ENCODE results near the gene CCNY.
"Not testable (repeated sequence)": the region's sequence is repeated elsewhere in the genome, so short reads cannot be mapped to it uniquely, and the experiment has no call there.

CCNY gene

GRCh38 chr10:35406003-35406630 is 69.8 kb downstream of the CCNY start:
- not testable (repeated sequence) for DNase-seq (ENCODE audit: low spot score)

- not testable (repeated sequence) for DNase-seq (ENCODE audit: low spot score)
Measured at GRCh38 chr10:35407696-35408095, 71.4 kb downstream of the CCNY start.

GRCh38 chr10:35409094-35409582 is 72.8 kb downstream of the CCNY start:
- no peak for DNase-seq (ENCODE audit: low spot score)

GRCh38 chr10:35409808-35410207 is 73.5 kb downstream of the CCNY start:
- no peak for DNase-seq (ENCODE audit: low spot score)

- DNase-seq (ENCODE audit: low spot score): no peak
Measured at GRCh38 chr10:35412003-35412723, 75.9 kb downstream of the CCNY start.

- no peak for DNase-seq (ENCODE audit: low spot score)
Measured at GRCh38 chr10:35412900-35413491, 76.7 kb downstream of the CCNY start.

GRCh38 chr10:35413985-35414861 is 77.9 kb downstream of the CCNY start:
- DNase-seq (ENCODE audit: low spot score): no peak

GRCh38 chr10:35415505-35415904 is 79.2 kb downstream of the CCNY start:
- DNase-seq (ENCODE audit: low spot score): no peak

- DNase-seq (ENCODE audit: low spot score): no peak
Measured at GRCh38 chr10:35416619-35417312, 80.5 kb downstream of the CCNY start.

- no peak for DNase-seq (ENCODE audit: low spot score)
Measured at GRCh38 chr10:35417313-35417625, 81.0 kb downstream of the CCNY start.

GRCh38 chr10:35417795-35418194 is 81.5 kb downstream of the CCNY start:
- no peak for DNase-seq (ENCODE audit: low spot score)

GRCh38 chr10:35418580-35418979 is 82.3 kb downstream of the CCNY start:
- DNase-seq (ENCODE audit: low spot score): not testable (repeated sequence)

- DNase-seq (ENCODE audit: low spot score): no peak
Measured at GRCh38 chr10:35420044-35420443, 83.7 kb downstream of the CCNY start.

GRCh38 chr10:35420827-35421552 is 84.7 kb downstream of the CCNY start:
- DNase-seq (ENCODE audit: low spot score): no peak

- no peak for DNase-seq (ENCODE audit: low spot score)
Measured at GRCh38 chr10:35421553-35422178, 85.4 kb downstream of the CCNY start.

- no peak for DNase-seq (ENCODE audit: low spot score)
Measured at GRCh38 chr10:35422228-35422627, 85.9 kb downstream of the CCNY start.

GRCh38 chr10:35423505-35424306 is 87.4 kb downstream of the CCNY start:
- no peak for DNase-seq (ENCODE audit: low spot score)

GRCh38 chr10:35424680-35425285 is 88.5 kb downstream of the CCNY start:
- DNase-seq (ENCODE audit: low spot score): no peak

- no peak for DNase-seq (ENCODE audit: low spot score)
Measured at GRCh38 chr10:35425595-35425994, 89.3 kb downstream of the CCNY start.
